ENCODE results near the gene CCNB3.
"Not testable (repeated sequence)": the region's sequence is repeated elsewhere in the genome, so short reads cannot be mapped to it uniquely, and the experiment has no call there.

Gene CCNB3, protein sequence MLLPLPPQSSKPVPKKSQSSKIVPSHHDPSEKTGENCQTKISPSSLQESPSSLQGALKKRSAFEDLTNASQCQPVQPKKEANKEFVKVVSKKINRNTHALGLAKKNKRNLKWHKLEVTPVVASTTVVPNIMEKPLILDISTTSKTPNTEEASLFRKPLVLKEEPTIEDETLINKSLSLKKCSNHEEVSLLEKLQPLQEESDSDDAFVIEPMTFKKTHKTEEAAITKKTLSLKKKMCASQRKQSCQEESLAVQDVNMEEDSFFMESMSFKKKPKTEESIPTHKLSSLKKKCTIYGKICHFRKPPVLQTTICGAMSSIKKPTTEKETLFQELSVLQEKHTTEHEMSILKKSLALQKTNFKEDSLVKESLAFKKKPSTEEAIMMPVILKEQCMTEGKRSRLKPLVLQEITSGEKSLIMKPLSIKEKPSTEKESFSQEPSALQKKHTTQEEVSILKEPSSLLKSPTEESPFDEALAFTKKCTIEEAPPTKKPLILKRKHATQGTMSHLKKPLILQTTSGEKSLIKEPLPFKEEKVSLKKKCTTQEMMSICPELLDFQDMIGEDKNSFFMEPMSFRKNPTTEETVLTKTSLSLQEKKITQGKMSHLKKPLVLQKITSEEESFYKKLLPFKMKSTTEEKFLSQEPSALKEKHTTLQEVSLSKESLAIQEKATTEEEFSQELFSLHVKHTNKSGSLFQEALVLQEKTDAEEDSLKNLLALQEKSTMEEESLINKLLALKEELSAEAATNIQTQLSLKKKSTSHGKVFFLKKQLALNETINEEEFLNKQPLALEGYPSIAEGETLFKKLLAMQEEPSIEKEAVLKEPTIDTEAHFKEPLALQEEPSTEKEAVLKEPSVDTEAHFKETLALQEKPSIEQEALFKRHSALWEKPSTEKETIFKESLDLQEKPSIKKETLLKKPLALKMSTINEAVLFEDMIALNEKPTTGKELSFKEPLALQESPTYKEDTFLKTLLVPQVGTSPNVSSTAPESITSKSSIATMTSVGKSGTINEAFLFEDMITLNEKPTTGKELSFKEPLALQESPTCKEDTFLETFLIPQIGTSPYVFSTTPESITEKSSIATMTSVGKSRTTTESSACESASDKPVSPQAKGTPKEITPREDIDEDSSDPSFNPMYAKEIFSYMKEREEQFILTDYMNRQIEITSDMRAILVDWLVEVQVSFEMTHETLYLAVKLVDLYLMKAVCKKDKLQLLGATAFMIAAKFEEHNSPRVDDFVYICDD (N-terminal part only)

GRCh38 chrX:50204364-50204899, at the start of gene CCNB3:
Gene CCNB3, plus strand, starts transcription at chrX:50204765. Its CDS starts 80,399 bp downstream, at chrX:50285164.
- DNase-seq, result peak; percentile 86

DNA sequence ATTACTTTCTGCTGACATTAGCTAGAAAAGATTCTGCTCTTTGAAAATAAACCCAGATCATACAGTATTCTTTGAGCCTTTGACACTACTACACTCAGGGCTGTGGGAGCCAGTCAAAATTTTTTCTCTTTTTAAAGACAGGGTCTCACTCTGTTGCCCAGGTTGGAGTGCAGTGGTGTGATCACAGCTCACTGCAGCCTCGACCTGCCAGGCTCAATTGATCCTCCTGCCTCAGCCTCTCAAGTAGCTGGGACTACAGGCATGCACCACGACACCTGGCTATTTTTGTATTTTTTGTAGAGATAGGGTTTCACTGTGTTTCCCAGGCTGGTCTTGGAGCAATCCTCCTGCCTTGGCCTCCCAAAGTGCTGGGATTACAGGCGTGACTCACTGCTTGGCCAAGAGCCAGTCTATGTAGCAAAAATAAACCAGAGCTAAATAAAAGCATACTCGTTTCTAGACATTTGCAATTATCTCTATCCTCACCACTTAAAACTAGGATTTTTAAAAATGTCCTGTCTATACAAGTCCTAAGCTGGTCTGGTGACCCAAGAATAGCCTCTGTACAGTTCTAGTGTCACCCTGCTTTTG, 46.9 kb upstream of the CCNB3 start:
- no peak for DNase-seq

GRCh38 chrX:50158593-50158992, 46.0 kb upstream of the CCNB3 start:
- DNase-seq, result no peak

- no peak for DNase-seq
Measured at GRCh38 chrX:50161127-50161526, 43.4 kb upstream of the CCNB3 start.

GRCh38 chrX:50165727-50166126, 38.8 kb upstream of the CCNB3 start:
- no peak for DNase-seq

GRCh38 chrX:50167366-50167765, 37.2 kb upstream of the CCNB3 start:
- no peak for DNase-seq

- DNase-seq, result no peak
Measured at GRCh38 chrX:50168241-50168687, 36.3 kb upstream of the CCNB3 start.

GRCh38 chrX:50169717-50170116, 34.8 kb upstream of the CCNB3 start:
- DNase-seq, result no peak

GRCh38 chrX:50180073-50180940, 24.3 kb upstream of the CCNB3 start:
- DNase-seq, result no peak

DNA sequence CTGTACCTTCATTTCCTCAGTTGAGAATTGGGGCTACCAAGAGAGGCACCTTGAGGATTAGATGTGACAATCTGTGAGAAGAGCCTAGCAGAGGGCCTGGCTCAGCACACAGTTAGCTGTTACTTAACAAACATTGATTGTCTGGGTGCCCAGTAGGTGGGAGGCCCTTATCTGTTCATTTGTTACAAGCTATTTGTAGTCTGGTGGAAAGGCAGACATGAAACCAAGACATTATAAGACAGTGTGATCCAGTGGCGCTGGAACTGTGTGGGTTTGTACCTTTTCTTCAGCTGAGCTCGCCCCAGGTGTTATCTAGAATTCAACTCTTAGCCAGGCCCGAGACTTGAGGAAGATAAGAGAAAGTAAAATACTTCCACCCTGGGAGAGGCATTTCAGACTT, 20.7 kb upstream of the CCNB3 start:
- no peak for DNase-seq

DNA sequence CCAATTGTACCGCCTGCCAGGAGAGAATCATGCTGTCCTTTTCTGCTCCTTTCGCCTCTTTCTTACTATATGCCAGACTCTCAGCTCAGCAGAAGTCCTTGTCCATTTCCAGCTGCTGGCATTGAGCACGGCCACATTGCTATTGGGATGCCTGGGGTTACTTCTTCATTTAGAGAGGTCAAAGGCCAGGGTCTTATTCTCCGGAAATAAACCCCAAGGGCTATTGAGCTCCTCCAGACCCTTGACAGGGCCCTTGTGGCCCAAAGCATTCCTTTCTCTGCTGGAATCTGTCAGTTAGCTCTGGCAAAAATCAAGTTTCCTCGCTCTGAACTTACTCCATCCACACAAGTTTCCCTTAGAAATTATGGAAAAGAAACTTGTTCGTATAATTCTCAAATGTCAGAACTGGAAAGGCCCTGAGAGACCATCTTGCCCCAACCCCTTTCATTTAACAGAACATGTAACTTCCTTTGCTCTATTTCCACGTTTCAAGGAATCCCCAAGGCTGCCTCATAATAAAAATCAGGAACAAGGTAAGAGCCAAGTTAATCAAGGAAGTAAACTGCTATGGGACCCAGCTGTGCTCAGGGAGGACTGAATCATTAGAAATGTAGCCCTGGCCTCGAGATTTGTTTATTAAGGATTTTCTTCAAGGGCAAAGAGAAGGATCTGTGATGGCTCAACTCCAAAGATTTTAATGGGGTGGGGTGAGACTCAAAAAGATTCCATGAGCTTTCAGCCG, 15.5 kb upstream of the CCNB3 start:
- no peak for DNase-seq

GRCh38 chrX:50198348-50198747, 6.2 kb upstream of the CCNB3 start:
- no peak for DNase-seq

DNA sequence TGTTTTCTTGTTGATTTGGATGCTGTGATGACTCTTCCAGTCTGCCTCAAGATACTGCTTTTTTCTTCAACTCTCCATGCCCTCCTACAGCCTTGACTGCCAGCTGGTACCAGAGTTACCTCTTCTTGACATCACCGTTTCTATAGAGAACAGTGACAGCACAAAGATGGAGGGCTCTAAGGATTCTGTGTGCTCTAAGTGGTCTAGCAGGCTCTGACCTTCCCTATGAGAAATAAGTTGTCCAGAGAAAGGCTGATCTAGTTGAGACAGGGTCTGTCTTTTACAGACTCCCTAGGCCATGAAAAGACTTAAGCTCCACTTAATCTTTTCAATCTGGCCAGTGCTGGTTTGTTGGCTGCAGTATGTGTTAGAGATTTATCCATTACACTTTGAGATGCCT, 3.7 kb upstream of the CCNB3 start, which contains the start of gene AKAP4:
TSS of gene AKAP4 (minus strand) at position 101 of the 400 bp plus-strand sequence. CDS start 118 bp downstream, outside the sequence.
- DNase-seq, result no peak

- no peak for DNase-seq
Measured at GRCh38 chrX:50202539-50202938, 2.0 kb upstream of the CCNB3 start.

GRCh38 chrX:50206753-50207152, 2.2 kb downstream of the CCNB3 start:
- no peak for DNase-seq

GRCh38 chrX:50211510-50211909, 6.9 kb downstream of the CCNB3 start:
- no peak for DNase-seq

- no peak for DNase-seq
Measured at GRCh38 chrX:50281253-50281652, 76.7 kb downstream of the CCNB3 start.

- DNase-seq, result no peak
Measured at GRCh38 chrX:50327235-50327634, 122.7 kb downstream of the CCNB3 start.

- not testable (repeated sequence) for DNase-seq
Measured at GRCh38 chrX:50332668-50333067, 128.1 kb downstream of the CCNB3 start.

DNA sequence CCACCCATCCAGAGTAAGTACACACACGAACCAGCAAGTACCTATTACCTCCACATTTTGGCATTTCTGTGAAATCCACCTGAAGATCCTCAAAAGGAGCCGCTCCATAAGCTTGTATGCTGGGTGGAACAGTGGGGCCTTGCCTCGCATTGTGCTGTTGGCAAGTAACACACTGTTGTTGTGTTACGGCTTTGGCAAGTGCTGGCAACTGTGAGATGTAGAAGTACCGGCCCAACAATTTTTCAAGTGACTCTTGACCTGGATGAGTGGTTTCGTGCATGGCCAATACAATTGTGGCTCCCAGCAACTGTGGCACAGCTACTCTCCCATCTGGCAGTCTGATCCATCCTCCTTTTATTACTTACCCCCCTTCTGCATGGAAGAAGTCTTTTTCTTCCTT, 128.7 kb downstream of the CCNB3 start:
- no peak for DNase-seq

Data from activated effector memory CD4-positive, alpha-beta T cell treated with anti-CD3 and anti-CD28 coated beads, Interleukin-2, amount 50 U/mL, for 16 hours (primary cell).